GM19238 (cell line): Measurements from ENCODE around the gene SELENOI.
"Not testable (repeated sequence)": the region's sequence is repeated elsewhere in the genome, so short reads cannot be mapped to it uniquely, and the experiment has no call there.

Experiments used
- DNase-seq: peaks from one replicate; pipeline ENCODE4 v3.0.0; 2011; ENCODE audit warnings: low spot score; ENCODE audit not compliant: insufficient read length

The SELENOI gene

DNA sequence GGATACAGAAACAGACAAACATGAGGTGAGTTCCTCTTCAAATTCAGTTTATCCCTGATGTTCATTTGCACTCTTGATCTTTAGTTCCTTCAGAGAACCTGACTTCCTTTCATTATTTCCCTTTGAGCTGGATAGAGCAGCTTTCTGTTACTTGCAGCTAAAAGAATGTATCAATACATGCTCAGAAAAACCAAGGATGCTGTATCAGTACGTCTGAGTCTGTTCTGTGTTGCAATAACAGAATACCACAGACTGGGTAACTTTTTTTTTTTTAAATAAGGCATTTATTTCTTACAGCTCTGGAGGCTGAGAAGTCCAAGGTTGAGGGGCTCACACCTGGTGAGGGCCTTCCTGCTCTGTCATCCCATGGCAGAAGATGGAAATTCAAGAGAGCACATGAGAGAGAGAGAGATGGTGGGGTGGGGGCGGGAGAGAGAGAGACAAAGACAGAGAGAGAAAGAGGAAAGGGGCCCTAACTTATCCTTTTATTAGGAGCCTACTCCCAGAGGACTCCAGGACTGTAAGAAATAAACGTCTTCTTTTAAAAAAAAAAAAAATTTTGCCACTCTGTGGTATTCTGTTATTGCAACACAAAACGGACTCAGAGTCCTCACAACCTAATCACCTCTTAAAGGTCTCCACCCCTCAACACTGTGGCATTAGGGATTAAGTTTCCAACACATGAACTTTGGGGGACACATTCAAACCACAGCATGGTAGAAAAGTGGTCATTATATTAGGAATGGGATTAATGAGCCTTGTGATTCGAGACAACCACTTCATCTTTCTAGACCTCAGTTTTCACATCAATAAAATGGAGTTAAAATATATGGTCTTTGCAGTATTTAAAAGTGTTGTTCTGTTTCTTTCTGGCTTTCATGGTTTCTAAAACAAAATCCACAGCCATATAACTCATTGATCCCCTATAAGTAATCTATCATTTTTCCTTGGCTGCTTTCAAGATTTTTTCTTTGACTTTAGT is 18.4 kb upstream of the SELENOI start:
- no peak for DNase-seq

DNA sequence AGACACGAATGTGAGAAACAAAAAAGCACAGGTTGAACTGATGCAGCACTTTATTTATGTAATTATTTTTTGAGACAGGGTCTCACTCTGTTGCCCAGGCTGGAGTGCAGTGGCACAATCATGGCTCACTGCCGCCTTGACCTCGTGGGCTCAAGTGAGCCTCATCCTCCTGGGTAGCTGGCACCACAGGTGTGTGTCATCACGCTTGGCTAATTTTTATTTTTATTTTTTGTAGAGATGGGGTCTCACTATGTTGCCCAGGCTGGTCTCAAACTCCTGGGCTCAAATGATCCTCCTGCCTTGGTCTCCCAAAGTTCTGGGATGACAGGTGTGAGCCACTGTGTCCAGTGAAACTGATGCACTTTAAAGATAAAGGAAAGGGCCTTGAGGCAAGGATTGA is 16.9 kb upstream of the SELENOI start:
- not testable (repeated sequence) for DNase-seq

DNA sequence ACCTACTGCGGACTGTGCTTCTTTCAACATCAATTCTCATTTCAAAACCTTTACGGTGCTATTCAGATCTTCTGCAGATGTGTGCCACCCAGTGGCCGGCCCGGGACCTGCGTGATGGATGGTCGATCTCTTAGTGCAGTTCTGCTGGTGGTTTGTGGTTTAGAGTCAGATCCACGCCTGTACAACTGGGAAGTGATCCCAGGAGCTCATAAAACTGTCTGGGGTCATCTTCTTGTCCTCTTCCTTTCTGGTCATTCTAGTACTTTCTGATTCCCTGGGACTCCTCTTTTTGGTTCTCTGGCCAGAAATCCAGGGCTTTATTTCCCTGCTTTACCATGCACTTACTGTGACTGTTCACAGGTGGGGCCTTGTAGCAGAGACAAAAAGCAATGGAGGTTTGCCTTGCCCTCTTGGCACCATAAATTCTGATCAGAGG is 15.8 kb upstream of the SELENOI start:
- DNase-seq = peak; percentile 50

DNA sequence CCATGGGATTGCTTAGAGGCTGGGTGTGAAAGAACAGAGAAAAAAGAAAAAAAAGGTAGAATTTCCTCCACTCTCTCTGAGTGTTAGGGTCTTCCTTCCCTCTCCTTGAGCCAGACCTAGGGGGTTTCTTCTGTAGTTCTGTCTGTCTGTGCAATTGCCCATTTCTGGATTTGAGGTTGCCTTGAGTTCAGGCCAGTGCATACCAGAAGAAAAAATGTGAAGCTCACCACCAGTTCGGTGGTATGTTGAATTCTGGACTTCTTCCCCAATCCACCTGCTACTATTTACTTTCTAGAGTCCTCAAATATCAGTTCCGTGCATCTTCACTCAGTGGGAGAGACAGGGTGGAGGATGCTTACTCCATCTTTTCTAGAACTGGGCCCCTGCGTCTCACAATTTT is 15.3 kb upstream of the SELENOI start:
- DNase-seq = no peak

DNA sequence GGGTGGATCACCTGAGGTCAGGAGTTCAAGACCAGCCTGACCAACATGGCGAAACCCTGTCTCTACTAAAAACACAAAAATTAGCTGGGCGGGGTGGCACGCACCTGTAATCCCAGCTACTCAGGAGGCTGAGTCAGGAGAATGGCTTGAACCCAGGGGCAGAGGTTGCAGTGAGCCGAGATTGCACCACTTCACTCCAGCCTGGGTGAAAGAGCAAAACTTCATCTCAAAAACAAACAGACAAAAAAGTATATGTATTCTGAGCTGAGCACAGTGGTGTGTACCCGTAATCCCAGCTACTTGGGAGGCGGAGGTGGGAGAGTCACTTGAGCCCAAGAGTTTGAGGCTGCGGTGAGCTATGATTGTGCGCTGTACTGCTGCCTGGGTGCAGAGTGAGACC is 14.6 kb upstream of the SELENOI start:
- not testable (repeated sequence) for DNase-seq

DNA sequence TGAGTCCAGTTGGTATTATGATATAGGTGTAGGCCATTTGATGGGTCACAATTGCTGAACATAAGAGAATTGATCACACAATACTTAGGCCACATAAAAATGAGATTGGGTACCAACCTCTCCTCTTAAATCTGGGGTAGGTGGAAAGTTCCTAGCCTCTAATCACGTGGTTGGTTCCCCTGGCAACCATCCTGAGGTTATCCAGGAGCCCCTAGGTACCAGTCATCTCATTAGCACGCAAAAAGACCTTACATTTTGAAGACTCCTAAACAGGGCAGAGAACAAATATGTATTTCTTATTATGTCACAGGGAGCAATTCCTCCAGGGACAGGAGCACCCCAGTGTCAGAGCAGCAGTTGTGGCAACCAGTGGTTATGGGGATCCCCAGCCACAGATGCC is 12.7 kb upstream of the SELENOI start:
- DNase-seq = no peak

DNA sequence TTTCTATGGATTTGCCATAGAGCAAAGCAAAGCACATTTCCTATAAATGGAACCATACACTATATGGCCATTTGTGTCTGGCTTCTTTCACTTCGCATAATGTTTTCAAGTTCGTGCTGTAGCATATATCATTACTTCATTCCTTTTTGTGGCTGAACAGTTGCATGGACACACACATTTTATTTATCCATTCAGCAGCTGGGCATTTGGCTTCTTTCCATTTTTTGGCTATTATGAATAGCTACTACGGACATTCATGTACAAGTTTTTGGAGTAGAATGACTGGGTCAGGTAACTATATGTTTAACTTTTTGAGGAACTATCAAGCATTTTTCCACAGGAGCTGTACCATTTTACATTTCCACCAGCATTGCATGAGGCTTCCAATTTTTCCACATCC is 10.7 kb upstream of the SELENOI start:
- DNase-seq = no peak

DNA sequence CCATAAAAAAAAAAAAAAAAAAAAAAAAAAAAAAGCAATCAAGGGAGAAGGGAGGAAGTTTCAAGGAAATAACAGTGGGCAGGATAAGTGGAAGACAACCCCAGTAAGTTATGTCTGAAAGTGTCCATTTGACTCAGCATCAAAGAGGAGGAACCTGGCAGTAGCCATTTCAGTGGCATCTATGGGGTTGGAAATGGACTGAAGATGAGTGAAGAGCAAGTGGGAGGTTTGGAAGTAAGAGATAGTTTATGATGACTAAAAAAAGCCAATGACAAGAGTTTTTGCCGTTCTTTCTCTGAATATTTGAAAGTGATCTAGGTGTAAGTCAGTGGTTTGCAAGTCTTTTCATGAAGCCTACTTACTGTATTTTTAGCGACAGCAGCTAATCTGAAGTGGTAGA is 9.2 kb upstream of the SELENOI start:
- no peak for DNase-seq

DNA sequence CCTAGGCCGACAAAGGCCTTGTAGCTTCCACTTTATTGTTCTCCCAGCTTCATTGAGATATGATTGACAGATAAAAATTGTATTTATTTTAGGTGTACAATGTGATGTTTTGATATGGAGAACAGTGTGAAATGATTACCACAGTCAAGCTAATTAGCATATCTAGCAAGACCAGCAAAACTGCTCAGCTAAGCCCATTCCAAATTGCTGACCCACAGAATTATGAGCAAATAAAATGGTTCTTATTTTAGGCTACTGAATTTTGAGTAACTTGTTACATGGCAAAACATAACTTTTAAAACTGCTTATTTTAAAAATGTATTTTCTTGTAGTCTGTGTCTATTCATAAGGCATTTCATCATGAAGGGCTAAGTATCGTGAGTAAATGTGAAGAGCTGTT is 8.6 kb upstream of the SELENOI start:
- DNase-seq = no peak

DNA sequence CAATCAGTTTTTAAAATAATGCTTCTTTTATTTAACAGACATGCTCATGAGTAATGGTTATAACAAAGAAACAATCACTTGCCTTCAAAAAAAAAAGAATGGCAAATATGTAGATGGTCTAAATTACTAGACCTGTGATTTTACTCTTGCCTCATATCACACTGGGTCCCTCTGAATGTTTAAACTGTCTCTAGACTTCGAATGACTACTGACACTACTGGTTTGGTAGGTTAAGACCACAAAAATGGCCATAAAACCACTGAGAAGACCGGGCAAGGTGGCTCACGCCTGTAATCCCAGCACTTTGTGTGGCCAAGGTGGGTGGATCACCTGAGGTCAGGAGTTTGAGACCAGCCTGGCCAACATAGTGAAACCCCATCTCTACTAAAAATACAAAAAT is 5.1 kb upstream of the SELENOI start:
- no peak for DNase-seq

DNA sequence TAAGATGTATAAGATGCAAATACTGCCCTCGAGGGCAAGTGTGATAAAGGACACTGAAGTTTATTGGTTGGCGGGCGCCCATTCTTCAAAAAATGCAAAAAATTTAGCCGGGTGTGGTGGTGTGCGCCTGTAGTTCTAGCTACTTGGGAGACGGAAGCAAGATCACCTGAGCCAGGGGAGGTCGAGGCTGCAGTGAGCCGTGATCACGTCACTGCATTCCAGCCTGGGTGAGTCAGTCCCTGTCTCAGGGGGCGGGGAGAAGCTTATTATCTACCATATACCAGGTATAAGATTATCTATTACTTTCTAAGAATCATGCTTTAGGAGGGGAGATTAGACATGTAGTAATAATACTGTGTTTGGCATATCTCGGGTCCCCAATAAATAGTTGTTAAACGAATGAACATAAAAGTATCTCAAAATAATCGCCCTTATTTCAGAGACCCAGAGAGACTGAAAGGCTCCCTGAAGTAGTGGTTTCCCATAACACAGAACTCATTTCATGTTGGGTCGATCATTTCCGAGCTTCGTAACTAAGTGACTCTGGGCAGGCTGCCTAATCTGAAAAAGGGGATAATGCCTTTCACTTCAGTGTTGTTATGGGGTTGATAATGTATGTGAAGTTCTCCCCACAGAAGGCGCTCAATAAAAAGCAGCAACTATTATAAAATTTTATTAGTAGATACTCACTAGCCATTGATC is 1.2 kb upstream of the SELENOI start:
- no peak for DNase-seq

DNA sequence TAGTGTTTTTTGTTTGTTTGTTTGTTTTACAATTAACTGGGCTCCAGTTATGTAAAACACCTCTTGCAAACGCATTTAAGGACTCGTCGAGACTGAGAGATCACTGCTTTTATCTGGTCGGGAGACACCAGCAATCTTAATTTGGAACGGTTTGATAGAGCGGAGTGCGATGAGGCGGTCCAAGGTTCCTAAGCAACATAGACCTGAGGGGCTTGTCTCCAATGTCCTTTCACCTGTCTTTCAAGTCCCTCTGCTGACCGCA is 729 bp upstream of the SELENOI start:
- no peak for DNase-seq

DNA sequence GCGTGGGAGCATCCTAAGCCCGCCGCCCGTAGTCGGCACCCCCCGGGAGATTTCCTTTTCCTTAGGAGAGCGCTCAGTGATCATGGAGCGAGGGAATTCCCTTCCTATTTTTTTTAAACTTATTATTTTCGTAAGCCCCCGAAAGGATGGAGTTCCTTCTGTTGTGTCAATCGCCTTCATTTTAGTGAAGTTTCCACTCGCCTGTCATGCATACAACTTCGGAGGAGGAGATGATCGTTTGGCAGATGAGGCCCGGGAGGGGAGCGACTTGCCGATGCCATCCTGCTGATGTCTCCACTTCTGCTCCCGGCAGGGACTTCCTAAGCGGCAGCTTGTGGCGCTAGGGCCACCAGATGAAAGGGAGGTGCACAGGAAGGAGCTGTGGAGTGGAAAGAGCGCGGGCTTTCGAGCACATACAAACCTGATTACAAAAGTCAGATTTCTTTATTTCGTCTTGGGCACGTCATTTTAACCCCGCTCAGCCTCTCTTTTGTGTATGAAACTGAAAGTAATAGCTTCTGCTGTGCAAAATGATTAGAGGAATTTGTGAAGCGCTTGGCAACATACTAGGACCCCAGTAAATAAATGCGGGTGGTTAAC is 611 bp downstream of the SELENOI start, which contains the start of gene ADGRF3:
Gene ADGRF3 (minus strand): TSS at position 336 of the 600 bp plus-strand sequence. CDS start 555 bp downstream, outside the sequence.
- DNase-seq = no peak

DNA sequence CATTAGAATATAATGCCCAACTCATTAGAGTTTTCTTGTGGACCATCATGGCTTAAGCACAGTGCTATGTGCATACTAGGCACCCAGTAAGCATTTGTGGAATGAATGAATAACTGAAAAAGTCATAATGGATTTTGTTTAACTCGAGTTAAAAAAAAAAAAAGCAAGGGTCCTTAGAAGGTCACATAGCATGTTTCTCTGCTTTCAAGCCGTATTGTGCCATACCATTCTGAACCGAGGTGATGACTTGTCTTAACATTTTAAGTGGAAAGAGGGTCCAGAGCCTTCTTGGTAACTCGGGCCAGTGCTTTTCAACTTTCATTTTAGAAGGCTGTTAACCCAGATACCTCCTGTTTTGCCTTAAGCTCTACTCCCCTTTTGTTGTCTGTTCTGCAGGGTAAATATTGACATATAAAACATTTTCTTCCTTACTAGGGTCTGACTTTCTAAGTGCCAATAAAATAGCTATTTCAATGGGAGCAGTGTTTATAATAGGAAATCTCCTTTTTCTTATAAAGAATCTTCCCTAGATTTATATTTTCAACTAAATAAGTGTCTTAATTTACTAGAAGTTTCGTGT is 1.4 kb downstream of the SELENOI start:
- no peak for DNase-seq

DNA sequence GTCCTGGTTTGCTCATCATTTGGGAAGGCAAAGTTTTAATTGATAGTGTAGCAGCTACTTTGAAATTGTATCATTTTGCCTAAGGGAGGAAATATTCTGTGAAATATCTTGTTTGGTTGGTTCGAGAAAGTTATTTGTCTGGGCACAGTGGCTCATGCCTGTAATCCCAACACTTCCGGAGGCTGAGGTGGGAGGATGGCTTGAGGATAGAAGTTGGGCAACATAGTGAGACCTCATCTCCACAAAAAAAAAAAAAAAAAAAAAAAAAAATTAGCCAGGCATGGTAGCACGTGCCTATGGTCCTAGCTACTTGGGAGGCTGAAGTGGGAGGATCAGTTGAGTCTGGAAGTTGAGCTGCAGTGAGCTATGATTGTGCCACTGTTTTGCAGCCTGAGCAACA is 3.7 kb downstream of the SELENOI start:
- DNase-seq = no peak

DNA sequence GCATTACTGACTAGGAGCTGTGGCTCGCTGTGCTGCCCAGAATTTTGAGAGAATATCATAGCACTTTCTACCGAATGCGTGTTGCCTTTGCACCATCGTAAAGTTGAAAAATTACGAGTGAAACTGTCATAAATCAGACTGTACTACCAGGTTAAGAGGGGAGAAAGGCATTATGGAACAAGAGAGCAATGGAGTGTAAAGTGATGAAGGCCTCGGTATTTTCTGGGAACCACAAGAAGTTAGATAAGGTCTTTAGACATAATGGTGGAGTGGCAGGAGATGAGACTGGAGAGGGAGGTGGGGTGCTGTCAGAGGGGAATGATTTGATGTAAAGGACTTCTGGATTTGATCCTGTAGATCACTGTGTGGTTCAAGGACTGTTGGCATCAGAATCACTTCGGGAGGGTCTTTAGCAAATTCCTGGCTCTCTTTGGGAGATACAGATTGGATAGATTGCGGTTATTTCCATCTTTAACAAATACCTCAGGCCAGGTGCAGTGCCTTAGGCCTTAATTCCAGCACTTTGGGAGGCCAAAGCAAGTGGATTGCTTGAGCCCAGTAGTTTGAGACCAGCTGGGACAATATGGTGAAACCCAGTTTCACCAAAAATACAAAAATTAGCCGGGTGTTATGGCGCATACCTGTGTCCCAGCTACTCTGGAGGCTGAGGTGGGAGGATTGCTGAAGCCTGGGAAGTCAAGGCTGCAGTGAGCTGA is 5.6 kb downstream of the SELENOI start:
- DNase-seq = no peak

DNA sequence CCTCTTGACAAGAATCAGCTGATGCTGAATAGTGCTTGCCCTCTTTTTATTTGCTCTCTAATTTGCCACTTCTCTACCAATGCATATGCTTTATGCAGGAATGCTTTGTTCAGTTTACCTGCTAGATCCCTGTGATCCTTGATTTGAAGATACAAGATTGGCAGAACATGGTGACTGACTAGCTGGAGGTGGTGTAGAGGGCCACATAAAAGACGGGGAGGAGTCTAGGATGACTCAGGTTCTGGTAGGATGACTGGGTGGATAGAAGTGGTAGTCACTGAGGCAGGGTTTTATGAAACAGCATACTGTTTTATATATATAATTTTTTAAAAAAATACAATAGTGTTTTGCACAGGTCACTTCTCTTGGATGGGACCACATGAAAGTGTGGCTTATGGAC is 6.9 kb downstream of the SELENOI start:
- DNase-seq = no peak

DNA sequence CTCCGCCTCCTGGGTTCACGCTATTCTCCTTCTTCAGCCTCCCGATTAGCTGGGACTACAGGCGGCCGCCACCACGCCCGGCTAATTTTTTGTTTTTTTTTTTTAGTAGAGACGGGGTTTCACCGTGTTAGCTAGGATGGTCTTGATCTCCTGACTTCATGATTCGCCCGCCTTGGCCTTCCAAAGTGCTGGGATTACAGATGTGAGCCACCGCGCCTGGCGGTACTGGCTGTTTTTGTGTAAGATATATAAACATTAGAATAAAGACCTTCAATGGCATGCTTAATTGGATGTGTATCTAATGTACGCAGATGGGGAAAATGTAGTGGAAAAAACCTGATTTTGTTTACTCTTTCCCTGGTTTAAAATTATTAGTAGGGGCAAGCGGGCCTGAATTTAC is 8.5 kb downstream of the SELENOI start:
- not testable (repeated sequence) for DNase-seq

DNA sequence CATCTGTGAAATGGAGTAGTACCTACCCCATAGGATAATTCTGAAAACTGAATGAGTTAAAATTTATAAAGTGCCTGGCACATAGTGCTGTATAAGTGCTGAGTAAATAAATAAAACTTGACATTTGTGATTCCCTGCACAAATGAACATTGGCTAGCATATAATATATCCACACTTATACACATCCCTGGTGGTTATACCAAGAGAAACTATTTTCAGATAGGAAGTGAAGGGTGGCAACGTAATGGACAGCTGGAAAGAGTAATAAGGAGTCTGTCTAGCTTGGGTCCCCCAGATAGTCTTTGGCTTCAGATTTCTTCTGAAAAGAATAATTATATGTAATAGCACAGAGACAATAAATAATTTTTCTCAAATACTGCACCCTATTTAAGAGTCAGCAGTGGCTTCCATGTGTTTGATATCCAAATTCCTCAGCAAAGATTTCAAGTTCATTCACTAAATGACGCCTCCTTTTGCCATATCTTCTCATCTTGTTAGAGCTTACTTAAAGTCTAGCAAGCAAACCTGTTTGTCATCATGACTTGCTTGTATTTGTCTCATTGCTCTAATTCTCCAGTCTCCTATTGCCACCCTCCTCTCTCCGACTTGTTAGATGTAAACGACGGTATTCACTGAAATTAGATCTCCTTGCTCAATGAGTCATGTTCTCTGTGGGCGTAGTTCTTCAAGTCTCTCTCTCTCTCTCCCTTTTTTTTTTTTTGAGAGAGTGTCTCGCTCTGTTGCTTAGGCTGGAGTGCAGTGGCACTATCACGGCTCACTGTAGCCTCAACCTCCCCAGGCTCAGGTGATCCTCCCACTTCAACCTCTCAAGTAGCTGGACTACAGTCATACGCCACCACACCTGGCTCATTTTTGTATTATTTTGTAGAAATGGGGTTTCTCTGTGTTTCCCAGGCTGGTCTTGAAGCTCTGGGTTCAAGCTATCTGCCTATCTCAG is 9.4 kb downstream of the SELENOI start:
- DNase-seq = no peak

DNA sequence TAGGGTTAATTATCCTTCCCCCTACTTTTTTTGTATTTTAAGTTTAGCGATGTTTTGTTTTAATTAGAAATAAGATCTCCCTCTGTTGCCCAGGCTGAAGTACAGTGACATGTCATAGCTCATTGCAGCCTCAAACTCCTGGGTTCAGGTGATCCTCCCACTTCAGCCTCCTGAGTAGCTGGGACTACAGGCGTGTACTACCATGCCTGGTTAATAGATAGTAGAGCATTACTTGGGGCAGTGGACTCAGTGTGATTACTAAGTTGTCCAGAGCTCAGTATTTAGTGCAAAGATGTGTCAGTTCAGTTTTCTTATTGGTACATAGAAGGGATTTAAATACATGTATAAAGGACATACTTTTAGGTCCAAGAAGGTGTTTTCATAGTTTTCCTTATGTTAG is 10.2 kb downstream of the SELENOI start:
- no peak for DNase-seq
